SIG-M5 (cell line): Measurements from ENCODE around the gene RAP1GAP.

Experiments used
- DNase-seq: peaks from one replicate; lab custom pipeline; 2025; lab: John Stamatoyannopoulos, UW

The RAP1GAP gene

GRCh38 chr1:21662426-21663247 is 6.5 kb downstream of the RAP1GAP start:
- no peak for DNase-seq

GRCh38 chr1:21661886-21662285 is 7.3 kb downstream of the RAP1GAP start:
- DNase-seq = no peak

GRCh38 chr1:21659924-21660326 is 9.2 kb downstream of the RAP1GAP start:
- DNase-seq = no peak

GRCh38 chr1:21659099-21659923 is 9.8 kb downstream of the RAP1GAP start:
- DNase-seq = no peak

GRCh38 chr1:21657456-21658190 is 11.5 kb downstream of the RAP1GAP start:
- DNase-seq = no peak

- DNase-seq = no peak
Measured at GRCh38 chr1:21655748-21656147, 13.4 kb downstream of the RAP1GAP start.

GRCh38 chr1:21655259-21655658 is 13.9 kb downstream of the RAP1GAP start:
- no peak for DNase-seq

- no peak for DNase-seq
Measured at GRCh38 chr1:21654209-21654608, 14.9 kb downstream of the RAP1GAP start.

GRCh38 chr1:21653744-21654100 is 15.4 kb downstream of the RAP1GAP start:
- DNase-seq = no peak

- no peak for DNase-seq
Measured at GRCh38 chr1:21652937-21653743, 16.0 kb downstream of the RAP1GAP start.

- DNase-seq = no peak
Measured at GRCh38 chr1:21652101-21652936, 16.8 kb downstream of the RAP1GAP start.

GRCh38 chr1:21651214-21652042 is 17.7 kb downstream of the RAP1GAP start:
- DNase-seq = no peak

GRCh38 chr1:21650400-21650799 is 18.8 kb downstream of the RAP1GAP start:
- no peak for DNase-seq

GRCh38 chr1:21649315-21649714 is 19.8 kb downstream of the RAP1GAP start:
- DNase-seq = no peak

- DNase-seq = no peak
Measured at GRCh38 chr1:21648791-21649190, 20.4 kb downstream of the RAP1GAP start.

GRCh38 chr1:21648352-21648730 is 20.8 kb downstream of the RAP1GAP start:
- no peak for DNase-seq

- DNase-seq = no peak
Measured at GRCh38 chr1:21647431-21648351, 21.5 kb downstream of the RAP1GAP start.

GRCh38 chr1:21645550-21645949 is 23.6 kb downstream of the RAP1GAP start:
- no peak for DNase-seq

GRCh38 chr1:21644906-21645305 is 24.3 kb downstream of the RAP1GAP start:
- DNase-seq = no peak
